ENCODE results near the gene GCG. TPM values are rescaled to one million over a fixed set of nuclear protein-coding genes. Genes with fewer than 3 reads are reported as not detected.

The GCG gene
- total RNA-seq, 4 donors from 2014 or later: not detected

- H3K9me3 ChIP-seq: no peaks in the 10 kb centered on the region
- H3K36me3 ChIP-seq: no peaks in the 10 kb centered on the region
- no peaks in the 10 kb centered on the region for H3K27me3 ChIP-seq
- H3K27ac ChIP-seq: no peak overlapping the region
- ATAC-seq: no peak
- H3K4me3 ChIP-seq: no peak overlapping the region
- TF ChIP-seq POLR2AphosphoS5 (IDR thresholded peaks at IDR 0.05) (no peak), CTCF (IDR thresholded peaks at IDR 0.05) (no peak), EP300 (IDR thresholded peaks at IDR 0.05) (no peak), POLR2A (IDR thresholded peaks at IDR 0.05) (no peak)
- no peaks in the 10 kb centered on the region for H3K4me1 ChIP-seq
Measured at GRCh38 chr2:162138310-162138709, 13.7 kb downstream of the GCG start.

GRCh38 chr2:162127422-162127821 lies 24.6 kb downstream of the GCG start:
- Histone ChIP-seq H3K36me3 (no peaks in the 10 kb centered on the region), H3K27me3 (no peaks in the 10 kb centered on the region), H3K9me3 (peaks cover 0 to 10% (median 0%) of the 10 kb centered on the region in 3 donors), H3K4me3 (no peak overlapping the region), H3K4me1 (no peaks in the 10 kb centered on the region), H3K27ac (no peak overlapping the region)
- TF ChIP-seq EP300 (IDR thresholded peaks at IDR 0.05): no peak
- no peak for TF ChIP-seq CTCF (IDR thresholded peaks at IDR 0.05)
- no peak for TF ChIP-seq POLR2AphosphoS5 (IDR thresholded peaks at IDR 0.05)
- TF ChIP-seq POLR2A (IDR thresholded peaks at IDR 0.05): no peak
- no peak for ATAC-seq
- 95% methylated on average over 2 of the region's 2 CpGs for WGBS, 2 donors (ENCODE audit: low coverage in 1 of 2)

GRCh38 chr2:162126527-162126926 lies 25.5 kb downstream of the GCG start:
- Histone ChIP-seq H3K36me3 (no peaks in the 10 kb centered on the region), H3K9me3 (peaks cover 0 to 10% (median 0%) of the 10 kb centered on the region in 3 donors), H3K4me1 (no peaks in the 10 kb centered on the region), H3K27ac (no peak overlapping the region), H3K27me3 (no peaks in the 10 kb centered on the region), H3K4me3 (no peak overlapping the region)
- WGBS, 2 donors (ENCODE audit: low coverage in 1 of 2): 70% methylated on average over 1 of the region's 2 CpGs; no CpG with 5 or more reads in 1 of the 2 donors
- TF ChIP-seq EP300 (IDR thresholded peaks at IDR 0.05): no peak
- TF ChIP-seq CTCF (IDR thresholded peaks at IDR 0.05): no peak
- no peak for TF ChIP-seq POLR2A (IDR thresholded peaks at IDR 0.05)
- TF ChIP-seq POLR2AphosphoS5 (IDR thresholded peaks at IDR 0.05): no peak
- no peak for ATAC-seq

GRCh38 chr2:162126111-162126519 lies 25.9 kb downstream of the GCG start:
- TF ChIP-seq POLR2AphosphoS5 (IDR thresholded peaks at IDR 0.05) (no peak), CTCF (IDR thresholded peaks at IDR 0.05) (no peak), EP300 (IDR thresholded peaks at IDR 0.05) (no peak), POLR2A (IDR thresholded peaks at IDR 0.05) (no peak)
- no peak for ATAC-seq
- H3K27me3 ChIP-seq: no peaks in the 10 kb centered on the region
- H3K9me3 ChIP-seq: peaks cover 0 to 8% (median 0%) of the 10 kb centered on the region in 3 donors
- 27 to 50% methylated on average over 1 of the region's 1 CpG for WGBS, 2 donors (ENCODE audit: low coverage in 1 of 2)
- no peak overlapping the region for H3K4me3 ChIP-seq
- no peaks in the 10 kb centered on the region for H3K36me3 ChIP-seq
- H3K27ac ChIP-seq: no peak overlapping the region
- H3K4me1 ChIP-seq: no peaks in the 10 kb centered on the region

GRCh38 chr2:162125138-162125537 lies 26.9 kb downstream of the GCG start:
- Histone ChIP-seq H3K9me3 (no peaks in the 10 kb centered on the region), H3K27ac (no peak overlapping the region), H3K36me3 (no peaks in the 10 kb centered on the region), H3K4me3 (no peak overlapping the region), H3K4me1 (no peaks in the 10 kb centered on the region), H3K27me3 (no peaks in the 10 kb centered on the region)
- WGBS, 2 donors (ENCODE audit: low coverage in 1 of 2): 77 to 79% methylated on average over 2 of the region's 2 CpGs
- TF ChIP-seq CTCF (IDR thresholded peaks at IDR 0.05): no peak
- ATAC-seq: no peak

Data from gastroesophageal sphincter (tissue), 4 donors.